Measurements from ENCODE around the gene SLC39A11.

The SLC39A11 gene

DNA sequence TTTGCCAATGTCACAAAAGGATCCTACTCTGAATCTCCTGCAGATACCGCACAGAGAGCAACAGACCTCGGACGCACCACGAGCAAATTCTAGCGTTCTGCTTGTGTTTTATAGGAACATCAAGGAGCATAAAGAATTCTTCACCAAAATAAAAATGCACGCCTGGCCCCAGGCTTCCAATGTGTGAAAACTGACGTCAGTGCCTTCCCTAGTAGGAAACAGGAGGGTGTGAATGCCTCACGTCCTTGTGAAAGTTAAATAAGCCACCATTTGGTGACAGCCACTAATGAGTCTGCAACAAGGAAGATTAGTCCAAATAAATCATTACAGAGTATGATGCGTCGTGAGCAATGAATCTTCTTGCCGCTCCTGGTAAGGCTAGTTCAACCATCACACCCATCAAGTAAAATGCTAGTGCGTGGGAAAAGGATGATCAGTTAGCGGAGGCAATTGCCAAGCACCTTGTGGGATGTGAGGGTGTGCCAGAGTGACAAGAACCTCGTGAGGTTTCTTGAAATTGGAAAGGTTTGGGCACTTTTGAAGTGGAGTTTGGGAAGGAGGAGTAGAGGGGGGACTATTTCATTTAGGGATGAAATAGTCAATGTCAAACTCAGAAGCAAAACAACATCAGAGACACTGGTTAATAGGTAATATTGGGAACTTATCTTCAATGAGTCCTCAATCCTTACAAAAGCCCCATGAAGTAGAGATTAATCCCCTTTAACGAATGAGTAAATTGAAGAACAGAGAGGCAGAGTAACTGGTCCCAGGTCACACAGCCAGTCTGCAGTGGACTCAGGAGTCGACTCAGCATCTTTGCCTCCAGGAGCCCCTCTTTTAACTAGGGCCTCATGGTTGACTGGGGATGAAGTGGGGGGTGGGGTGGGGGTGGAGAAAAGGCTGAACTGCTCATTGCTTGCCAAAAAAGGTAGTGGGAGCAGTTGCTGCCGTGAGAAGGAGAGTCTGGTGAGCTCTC, 238.8 kb downstream of the SLC39A11 start:
- TF ChIP-seq PPARA (CRISPR knock-in tag; IDR thresholded peaks at IDR 0.05; ENCODE audit: borderline replicate concordance) (no peak), TCF4 (CRISPR knock-in tag; IDR thresholded peaks at IDR 0.05; ENCODE audit: borderline replicate concordance) (no peak), ZNF565 (CRISPR knock-in tag; conservative IDR thresholded peaks at IDR 0.05; ENCODE audit: low read depth) (no peak)
- TF ChIP-seq, protein P1, sequence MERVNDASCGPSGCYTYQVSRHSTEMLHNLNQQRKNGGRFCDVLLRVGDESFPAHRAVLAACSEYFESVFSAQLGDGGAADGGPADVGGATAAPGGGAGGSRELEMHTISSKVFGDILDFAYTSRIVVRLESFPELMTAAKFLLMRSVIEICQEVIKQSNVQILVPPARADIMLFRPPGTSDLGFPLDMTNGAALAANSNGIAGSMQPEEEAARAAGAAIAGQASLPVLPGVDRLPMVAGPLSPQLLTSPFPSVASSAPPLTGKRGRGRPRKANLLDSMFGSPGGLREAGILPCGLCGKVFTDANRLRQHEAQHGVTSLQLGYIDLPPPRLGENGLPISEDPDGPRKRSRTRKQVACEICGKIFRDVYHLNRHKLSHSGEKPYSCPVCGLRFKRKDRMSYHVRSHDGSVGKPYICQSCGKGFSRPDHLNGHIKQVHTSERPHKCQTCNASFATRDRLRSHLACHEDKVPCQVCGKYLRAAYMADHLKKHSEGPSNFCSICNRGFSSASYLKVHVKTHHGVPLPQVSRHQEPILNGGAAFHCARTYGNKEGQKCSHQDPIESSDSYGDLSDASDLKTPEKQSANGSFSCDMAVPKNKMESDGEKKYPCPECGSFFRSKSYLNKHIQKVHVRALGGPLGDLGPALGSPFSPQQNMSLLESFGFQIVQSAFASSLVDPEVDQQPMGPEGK (CRISPR knock-in tag; IDR thresholded peaks at IDR 0.05; ENCODE audit: borderline replicate concordance): no peak
- no peak for ATAC-seq

GRCh38 chr17:72852277-72852938, 240.1 kb downstream of the SLC39A11 start:
- TF ChIP-seq TOX (CRISPR knock-in tag; IDR thresholded peaks at IDR 0.05; ENCODE audit: borderline replicate concordance) (no peak), BACH2 (CRISPR knock-in tag; IDR thresholded peaks at IDR 0.05; ENCODE audit: borderline replicate concordance) (no peak), ISL1 (CRISPR knock-in tag; IDR thresholded peaks at IDR 0.05) (no peak), RARB (CRISPR knock-in tag; IDR thresholded peaks at IDR 0.05) (no peak), OSR1 (CRISPR knock-in tag; IDR thresholded peaks at IDR 0.05) (no peak), ZC3H10 (CRISPR knock-in tag; IDR thresholded peaks at IDR 0.05) (no peak), GLIS3 (CRISPR knock-in tag; IDR thresholded peaks at IDR 0.05) (no peak), CSDC2 (CRISPR knock-in tag; IDR thresholded peaks at IDR 0.05) (no peak), CREB5 (CRISPR knock-in tag; IDR thresholded peaks at IDR 0.05; ENCODE audit: low read depth) (no peak)
- TF ChIP-seq, protein P2, sequence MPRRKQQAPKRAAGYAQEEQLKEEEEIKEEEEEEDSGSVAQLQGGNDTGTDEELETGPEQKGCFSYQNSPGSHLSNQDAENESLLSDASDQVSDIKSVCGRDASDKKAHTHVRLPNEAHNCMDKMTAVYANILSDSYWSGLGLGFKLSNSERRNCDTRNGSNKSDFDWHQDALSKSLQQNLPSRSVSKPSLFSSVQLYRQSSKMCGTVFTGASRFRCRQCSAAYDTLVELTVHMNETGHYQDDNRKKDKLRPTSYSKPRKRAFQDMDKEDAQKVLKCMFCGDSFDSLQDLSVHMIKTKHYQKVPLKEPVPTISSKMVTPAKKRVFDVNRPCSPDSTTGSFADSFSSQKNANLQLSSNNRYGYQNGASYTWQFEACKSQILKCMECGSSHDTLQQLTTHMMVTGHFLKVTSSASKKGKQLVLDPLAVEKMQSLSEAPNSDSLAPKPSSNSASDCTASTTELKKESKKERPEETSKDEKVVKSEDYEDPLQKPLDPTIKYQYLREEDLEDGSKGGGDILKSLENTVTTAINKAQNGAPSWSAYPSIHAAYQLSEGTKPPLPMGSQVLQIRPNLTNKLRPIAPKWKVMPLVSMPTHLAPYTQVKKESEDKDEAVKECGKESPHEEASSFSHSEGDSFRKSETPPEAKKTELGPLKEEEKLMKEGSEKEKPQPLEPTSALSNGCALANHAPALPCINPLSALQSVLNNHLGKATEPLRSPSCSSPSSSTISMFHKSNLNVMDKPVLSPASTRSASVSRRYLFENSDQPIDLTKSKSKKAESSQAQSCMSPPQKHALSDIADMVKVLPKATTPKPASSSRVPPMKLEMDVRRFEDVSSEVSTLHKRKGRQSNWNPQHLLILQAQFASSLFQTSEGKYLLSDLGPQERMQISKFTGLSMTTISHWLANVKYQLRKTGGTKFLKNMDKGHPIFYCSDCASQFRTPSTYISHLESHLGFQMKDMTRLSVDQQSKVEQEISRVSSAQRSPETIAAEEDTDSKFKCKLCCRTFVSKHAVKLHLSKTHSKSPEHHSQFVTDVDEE (CRISPR knock-in tag; IDR thresholded peaks at IDR 0.05): no peak
- TF ChIP-seq, protein P1 (CRISPR knock-in tag; IDR thresholded peaks at IDR 0.05; ENCODE audit: borderline replicate concordance): no peak

GRCh38 chr17:72850410-72851118, 241.9 kb downstream of the SLC39A11 start:
- ATAC-seq: peak; percentile 58; the same call in 2 of the 3 replicates
- TF ChIP-seq ARNTL (CRISPR knock-in tag; IDR thresholded peaks at IDR 0.05; ENCODE audit: borderline replicate concordance, low read depth) (no peak), ZNF8 (CRISPR knock-in tag; IDR thresholded peaks at IDR 0.05) (no peak), ZC3H10 (CRISPR knock-in tag; IDR thresholded peaks at IDR 0.05) (no peak), SNAI2 (CRISPR knock-in tag; IDR thresholded peaks at IDR 0.05) (no peak), GLIS3 (CRISPR knock-in tag; IDR thresholded peaks at IDR 0.05) (no peak), CREB5 (CRISPR knock-in tag; IDR thresholded peaks at IDR 0.05; ENCODE audit: low read depth) (no peak), BACH2 (CRISPR knock-in tag; IDR thresholded peaks at IDR 0.05; ENCODE audit: borderline replicate concordance) (no peak)

More at GRCh38 chr17:72852277-72852938, 240.1 kb downstream of the SLC39A11 start:
- ATAC-seq: no peak; the same call in 2 of the 3 replicates

Data from SK-N-SH treated with all-trans-retinoic acid at 6 μM for 48 hours (cell line).